T-cell (primary cell): Measurements from ENCODE around the gene CLEC3A. TPM values are rescaled to one million over a fixed set of nuclear protein-coding genes. Genes with fewer than 3 reads are reported as not detected.

Experiments
- ATAC-seq, 4 experiments: fragments of 200-7000 bp in 3 of 4; fragments of 150-1000 bp in 1 of 4; cut with Tn5 transposase; replicated peaks in 1 of 4; 1 replicate in 3 of 4; 2 replicates in 1 of 4; pipeline ENCODE4 v1.10.0; 2021; ENCODE audit warnings: moderate library complexity in 3 of 4, mild to moderate bottlenecking in 2 of 4, moderate number of reproducible peaks in 1 of 4
- CTCF ChIA-PET, 2 donors: fragments of 300-600 bp; sonication (Branson Sonifier 250); formaldehyde crosslinking; loops; one replicate each; lab custom pipeline; 2022; ENCODE audit warnings: antibody characterized with exemption in 2 of 2; lab: Charles Lee
- POLR2A ChIA-PET, 2 donors: fragments of 300-600 bp; sonication (Branson Sonifier 250); formaldehyde crosslinking; loops; one replicate each; lab custom pipeline; 2022; ENCODE audit warnings: antibody characterized with exemption in 2 of 2; lab: Charles Lee
- DNase-seq, 35 experiments: peaks; one replicate each; pipeline versions ENCODE4 v3.0.0 to v3.0.0-alpha.2; 2013 to 2023
- H3K27ac ChIP-seq: one replicate; pipeline ENCODE4 v1.5.1; 2013; ENCODE audit warnings: low read length
- H3K27me3 ChIP-seq, 2 experiments: replicated peaks in 1 of 2; 1 replicate in 1 of 2; 2 replicates in 1 of 2; pipeline versions ENCODE4 v1.6.1 to v1.7.0; 2013; ENCODE audit warnings: low read length in 1 of 2, mixed read lengths in 1 of 2; ENCODE audit not compliant: control insufficient read depth in 2 of 2, insufficient read depth in 2 of 2; ENCODE audit errors: extremely low read depth in 1 of 2
- H3K36me3 ChIP-seq, 2 donors: 1 replicate in 1 of 2; 2 replicates in 1 of 2; pipeline versions ENCODE4 v1.6.1 to v1.7.0; 2013; ENCODE audit warnings: low read length in 1 of 2; ENCODE audit not compliant: control insufficient read depth in 2 of 2, insufficient read depth in 1 of 2; ENCODE audit errors: extremely low read depth in 1 of 2
- H3K4me1 ChIP-seq, 2 experiments: 1 replicate in 1 of 2; 2 replicates in 1 of 2; pipeline versions ENCODE4 v1.6.1 to v1.7.0; 2013; ENCODE audit warnings: low read length in 2 of 2, mixed read lengths in 1 of 2; ENCODE audit not compliant: insufficient read depth in 2 of 2, control insufficient read depth in 1 of 2; ENCODE audit errors: extremely low read depth in 1 of 2
- H3K4me3 ChIP-seq, 2 donors: 1 replicate in 1 of 2; 2 replicates in 1 of 2; pipeline versions ENCODE4 v1.5.1 to v1.7.0; 2013; ENCODE audit warnings: mild to moderate bottlenecking in 2 of 2, low read length in 1 of 2, moderate library complexity in 1 of 2; ENCODE audit not compliant: control insufficient read depth in 1 of 2; ENCODE audit errors: extremely low read depth in 1 of 2
- H3K9me3 ChIP-seq: 2 replicates; pipeline ENCODE4 v1.7.0; 2013
- H3K27ac Mint-ChIP-seq, 2 donors: one replicate each; pipeline ENCODE4 v1.8.0; 2020 to 2021; ENCODE audit warnings: mild to moderate bottlenecking in 2 of 2, mixed read lengths in 2 of 2
- H3K27me3 Mint-ChIP-seq, 2 donors: one replicate each; pipeline ENCODE4 v1.8.0; 2021 to 2022; ENCODE audit warnings: mixed read lengths in 2 of 2
- H3K36me3 Mint-ChIP-seq: one replicate; pipeline ENCODE4 v1.8.0; 2021; ENCODE audit warnings: mixed read lengths
- H3K4me1 Mint-ChIP-seq, 3 donors: one replicate each; pipeline ENCODE4 v1.8.0; 2020 to 2022; ENCODE audit warnings: mixed read lengths in 3 of 3, mild to moderate bottlenecking in 1 of 3
- H3K4me3 Mint-ChIP-seq, 3 donors: one replicate each; pipeline ENCODE4 v1.8.0; 2020 to 2022; ENCODE audit warnings: mild to moderate bottlenecking in 3 of 3, mixed read lengths in 3 of 3, moderate library complexity in 3 of 3
- H3K9me3 Mint-ChIP-seq, 3 donors: one replicate each; pipeline ENCODE4 v1.8.0; 2020 to 2022; ENCODE audit warnings: mixed read lengths in 3 of 3
- WGBS: methylation state at CpG from one replicate; pipeline ENCODE4 v1.1.5; 2013; ENCODE audit warnings: missing lambda C conversion rate; ENCODE audit not compliant: insufficient coverage; 5-methylcytosine and 5-hydroxymethylcytosine counted together
- total RNA-seq, 35 experiments: library from RNA in 6 of 35; stranded (reverse) in 6 of 35; fragments of 120-200 nt in 1 of 35; gene quantifications; one replicate each; pipeline versions ENCODE4 v1.2.1 to v1.2.4 and lab custom pipeline; 2013 to 2026

The CLEC3A gene
- total RNA-seq, 5 donors from 2014 or later (not counting 1 experiment from before 2014, with no cell fraction given) = not detected

DNA sequence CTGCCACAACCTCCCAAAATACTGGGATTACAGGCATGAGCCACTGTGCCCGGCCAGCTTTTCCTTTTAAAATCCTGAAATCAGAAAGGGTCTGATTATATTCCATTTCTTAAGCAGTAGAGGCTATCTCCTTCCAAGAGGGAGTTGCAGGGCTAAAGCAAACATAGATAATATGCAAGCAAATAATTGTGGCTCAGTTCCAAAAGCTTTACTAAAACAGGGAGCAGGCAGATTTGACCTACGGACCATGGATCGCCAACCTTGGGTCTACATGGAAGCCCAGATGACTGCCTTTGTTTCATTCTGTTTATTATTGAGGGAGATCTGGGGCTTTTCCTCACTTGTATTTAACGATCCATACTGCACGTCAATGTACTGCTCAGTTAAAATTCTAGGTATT is 38.5 kb downstream of the CLEC3A start:
- Mint-ChIP-seq H3K4me1 (no peaks in the 10 kb centered on the region), H3K4me3 (no peak overlapping the region), H3K27ac (no peak overlapping the region), H3K36me3 (no peaks in the 10 kb centered on the region), H3K27me3 (peaks cover 8 to 17% of the 10 kb centered on the region in 2 donors), H3K9me3 (no peaks in the 10 kb centered on the region)
- DNase-seq (no peak), ATAC-seq (no peak)
- H3K4me1 ChIP-seq = no peaks in the 10 kb centered on the region
- no peak overlapping the region for H3K4me3 ChIP-seq
- WGBS = 67% methylated on average over 1 of the region's 5 CpGs
- H3K27ac ChIP-seq = no peak overlapping the region
- ChIA-PET CTCF (no interaction called here), POLR2A (no interaction called here)
- H3K9me3 ChIP-seq = no peaks in the 10 kb centered on the region
- no peaks in the 10 kb centered on the region for H3K36me3 ChIP-seq
- H3K27me3 ChIP-seq = peaks cover 0 to 10% of the 10 kb centered on the region in 2 experiments

DNA sequence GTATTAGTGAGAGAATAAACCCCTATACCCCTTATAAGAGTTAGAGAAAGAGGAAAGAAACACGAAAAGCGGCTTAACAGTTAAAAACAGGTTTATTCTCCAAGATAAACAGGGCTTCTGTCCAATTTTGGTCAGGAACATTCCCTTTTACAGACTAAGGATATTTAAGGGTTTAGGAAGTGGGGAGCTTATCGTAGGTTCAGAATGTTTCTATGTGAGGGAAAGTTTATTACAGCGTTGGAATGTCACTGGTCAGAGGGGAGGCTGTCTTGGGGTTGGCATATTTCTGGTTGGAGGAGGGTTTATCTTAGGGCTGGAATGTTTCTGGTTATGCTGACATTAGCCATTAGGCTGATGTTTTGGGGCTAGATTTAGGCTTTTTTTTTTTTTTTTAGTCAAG is 43.0 kb downstream of the CLEC3A start:
- H3K4me1 ChIP-seq = no peaks in the 10 kb centered on the region
- no peaks in the 10 kb centered on the region for H3K4me1 Mint-ChIP-seq
- no peak overlapping the region for H3K4me3 Mint-ChIP-seq
- ATAC-seq (no peak), DNase-seq (no peak)
- POLR2A ChIA-PET = interaction anchor here in 1 of 2 donors (0.6 kb wide), 1 partner anchor 22 kb away, joined by 3 read pairs; no protein-coding TSS in a partner anchor
- 92% methylated on average over 2 of the region's 4 CpGs for WGBS
- peaks cover 0 to 4% of the 10 kb centered on the region in 2 experiments for H3K27me3 ChIP-seq
- H3K36me3 ChIP-seq = no peaks in the 10 kb centered on the region
- H3K36me3 Mint-ChIP-seq = no peaks in the 10 kb centered on the region
- CTCF ChIA-PET = interaction anchor here in 1 of 2 donors (0.6 kb wide), 1 partner anchor 28 kb away, joined by 5 read pairs; no protein-coding TSS in a partner anchor
- no peak overlapping the region for H3K4me3 ChIP-seq
- peaks cover 8 to 15% of the 10 kb centered on the region in 2 donors for H3K27me3 Mint-ChIP-seq
- no peaks in the 10 kb centered on the region for H3K9me3 Mint-ChIP-seq
- H3K27ac ChIP-seq = no peak overlapping the region
- H3K27ac Mint-ChIP-seq = no peak overlapping the region
- no peaks in the 10 kb centered on the region for H3K9me3 ChIP-seq

DNA sequence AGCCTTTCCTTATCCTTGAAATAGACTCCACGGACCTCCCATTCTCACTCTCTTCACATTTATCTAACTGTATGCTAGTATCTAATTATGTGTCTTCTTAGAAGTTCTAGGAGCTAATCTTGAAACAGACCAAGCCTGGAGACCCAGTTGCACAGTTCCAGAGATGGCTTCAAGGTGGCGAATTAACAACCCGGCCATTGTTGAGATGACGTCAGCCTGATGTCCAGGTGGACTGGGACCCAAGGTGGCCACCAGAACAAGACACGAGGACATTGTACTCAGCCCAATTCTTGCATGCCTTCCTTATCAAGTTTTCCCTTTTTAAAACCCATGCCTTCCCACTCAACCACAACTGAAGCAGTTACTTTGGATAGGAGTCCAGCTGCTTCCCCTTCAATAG is 47.6 kb downstream of the CLEC3A start:
- ChIA-PET CTCF (interaction anchor here in 1 of 2 donors (0.7 kb wide), 1 partner anchor 75 kb away, joined by 7 read pairs; no protein-coding TSS in a partner anchor), POLR2A (no interaction called here)
- peaks cover 8 to 33% of the 10 kb centered on the region in 2 donors for H3K27me3 Mint-ChIP-seq
- no peaks in the 10 kb centered on the region for H3K9me3 Mint-ChIP-seq
- H3K4me3 Mint-ChIP-seq = no peak overlapping the region
- H3K4me1 Mint-ChIP-seq = no peaks in the 10 kb centered on the region
- Histone ChIP-seq H3K4me3 (no peak overlapping the region), H3K27me3 (peaks cover 5 to 7% of the 10 kb centered on the region in 2 experiments), H3K9me3 (no peaks in the 10 kb centered on the region), H3K4me1 (no peaks in the 10 kb centered on the region), H3K36me3 (no peaks in the 10 kb centered on the region), H3K27ac (no peak overlapping the region)
- no peak overlapping the region for H3K27ac Mint-ChIP-seq
- H3K36me3 Mint-ChIP-seq = no peaks in the 10 kb centered on the region
- ATAC-seq (no peak), DNase-seq (no peak)
- WGBS = 95% methylated on average over 3 of the region's 5 CpGs

DNA sequence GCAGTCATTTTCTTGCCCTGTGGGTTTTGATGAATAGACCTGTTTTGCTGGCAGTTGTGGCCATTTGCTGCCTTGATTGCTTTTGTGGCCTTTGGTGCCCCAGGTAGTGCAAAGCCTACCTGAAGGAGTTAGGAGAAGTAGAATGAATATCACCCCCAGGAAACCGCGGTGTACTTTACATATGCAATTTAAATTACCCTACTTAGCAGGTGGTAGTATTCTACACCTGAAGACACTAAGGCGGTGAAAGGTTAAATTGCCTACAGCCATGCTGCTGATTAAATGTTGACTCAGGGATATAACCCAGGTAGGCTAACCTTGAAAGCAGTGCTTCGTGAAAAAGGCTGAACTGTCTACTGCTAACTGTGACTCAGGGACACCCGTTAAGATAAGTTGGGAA is 49.9 kb downstream of the CLEC3A start:
- CTCF ChIA-PET = no interaction called here
- H3K4me1 ChIP-seq = no peaks in the 10 kb centered on the region
- peaks cover 5 to 7% of the 10 kb centered on the region in 2 experiments for H3K27me3 ChIP-seq
- H3K4me3 ChIP-seq = no peak overlapping the region
- H3K36me3 Mint-ChIP-seq = no peaks in the 10 kb centered on the region
- H3K27me3 Mint-ChIP-seq = peaks cover 8 to 28% of the 10 kb centered on the region in 2 donors
- no CpG with 5 or more reads among the region's 5 CpGs for WGBS
- no peaks in the 10 kb centered on the region for H3K9me3 ChIP-seq
- H3K27ac Mint-ChIP-seq = no peak overlapping the region
- no peaks in the 10 kb centered on the region for H3K4me1 Mint-ChIP-seq
- POLR2A ChIA-PET = no interaction called here
- H3K4me3 Mint-ChIP-seq = no peak overlapping the region
- DNase-seq = no peak
- no peak for ATAC-seq
- H3K36me3 ChIP-seq = no peaks in the 10 kb centered on the region
- H3K27ac ChIP-seq = no peak overlapping the region
- H3K9me3 Mint-ChIP-seq = no peaks in the 10 kb centered on the region

DNA sequence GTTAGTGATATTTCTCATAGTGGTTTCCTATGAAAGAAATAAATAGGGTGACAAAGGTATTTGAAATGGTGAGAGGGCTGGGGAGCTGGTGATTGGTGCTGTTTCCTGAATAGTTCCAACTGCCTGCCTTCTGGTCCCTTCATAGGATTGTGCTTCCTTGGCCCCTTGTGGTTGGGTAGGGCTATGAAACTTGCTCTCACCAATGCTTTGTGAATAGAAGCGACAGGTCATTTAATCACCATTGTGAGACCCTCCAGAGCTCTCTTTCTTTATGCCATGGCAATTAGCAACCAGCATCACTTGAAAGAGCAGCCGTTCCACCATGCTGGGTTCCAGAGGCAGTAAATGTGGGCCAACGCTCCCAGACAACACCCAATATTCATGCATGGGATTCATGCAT is 53.5 kb downstream of the CLEC3A start:
- Histone ChIP-seq H3K36me3 (no peaks in the 10 kb centered on the region), H3K27ac (no peak overlapping the region), H3K4me3 (no peak overlapping the region), H3K27me3 (peaks cover 5 to 8% of the 10 kb centered on the region in 2 experiments), H3K9me3 (no peaks in the 10 kb centered on the region), H3K4me1 (no peaks in the 10 kb centered on the region)
- ATAC-seq (no peak), DNase-seq (no peak)
- ChIA-PET POLR2A (no interaction called here), CTCF (no interaction called here)
- H3K9me3 Mint-ChIP-seq = no peaks in the 10 kb centered on the region
- H3K4me3 Mint-ChIP-seq = no peak overlapping the region
- no peaks in the 10 kb centered on the region for H3K36me3 Mint-ChIP-seq
- H3K27me3 Mint-ChIP-seq = peaks cover 7 to 19% of the 10 kb centered on the region in 2 donors
- H3K27ac Mint-ChIP-seq = no peak overlapping the region
- 69% methylated on average over 3 of the region's 3 CpGs for WGBS
- H3K4me1 Mint-ChIP-seq = no peaks in the 10 kb centered on the region

DNA sequence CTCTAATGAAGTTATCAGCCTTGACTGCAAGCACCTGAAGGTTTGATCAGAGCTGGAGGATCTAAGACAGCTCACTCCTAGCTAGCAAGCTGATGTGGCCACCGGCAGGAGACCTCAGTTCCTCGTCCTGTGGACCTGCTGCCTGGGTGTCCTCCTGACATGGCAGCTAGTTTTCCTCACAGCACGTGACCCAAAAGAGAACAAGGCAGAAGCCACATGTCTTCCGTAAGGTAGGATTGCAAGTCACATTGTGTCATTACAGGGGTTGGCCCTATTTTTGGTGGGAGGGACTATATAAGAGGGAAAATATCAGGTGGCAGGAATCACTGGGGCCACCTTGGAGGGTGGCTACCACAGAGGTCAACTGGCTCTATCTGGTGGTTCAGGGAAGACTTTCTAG is 59.0 kb downstream of the CLEC3A start:
- H3K36me3 ChIP-seq = no peaks in the 10 kb centered on the region
- H3K4me1 ChIP-seq = no peaks in the 10 kb centered on the region
- H3K9me3 ChIP-seq = no peaks in the 10 kb centered on the region
- no peak overlapping the region for H3K4me3 ChIP-seq
- peaks cover 0 to 9% of the 10 kb centered on the region in 2 experiments for H3K27me3 ChIP-seq
- no peaks in the 10 kb centered on the region for H3K4me1 Mint-ChIP-seq
- no peak overlapping the region for H3K27ac ChIP-seq
- H3K27me3 Mint-ChIP-seq = peaks cover 10 to 12% of the 10 kb centered on the region in 2 donors
- no peak for DNase-seq
- no peak overlapping the region for H3K27ac Mint-ChIP-seq
- no peaks in the 10 kb centered on the region for H3K36me3 Mint-ChIP-seq
- no peaks in the 10 kb centered on the region for H3K9me3 Mint-ChIP-seq
- no peak overlapping the region for H3K4me3 Mint-ChIP-seq
- 85% methylated on average over 4 of the region's 4 CpGs for WGBS
- POLR2A ChIA-PET = no interaction called here
- CTCF ChIA-PET = interaction anchor here (0.5 to 1.1 kb wide), 2 partner anchors 19 to 717 kb away, joined by 3 to 15 read pairs; no protein-coding TSS in a partner anchor
- ATAC-seq = no peak
